ENCODE measurements around the gene MRPS18A.
"Not testable (repeated sequence)": the region's sequence is repeated elsewhere in the genome, so short reads cannot be mapped to it uniquely, and the experiment has no call there.

MRPS18A gene

DNA sequence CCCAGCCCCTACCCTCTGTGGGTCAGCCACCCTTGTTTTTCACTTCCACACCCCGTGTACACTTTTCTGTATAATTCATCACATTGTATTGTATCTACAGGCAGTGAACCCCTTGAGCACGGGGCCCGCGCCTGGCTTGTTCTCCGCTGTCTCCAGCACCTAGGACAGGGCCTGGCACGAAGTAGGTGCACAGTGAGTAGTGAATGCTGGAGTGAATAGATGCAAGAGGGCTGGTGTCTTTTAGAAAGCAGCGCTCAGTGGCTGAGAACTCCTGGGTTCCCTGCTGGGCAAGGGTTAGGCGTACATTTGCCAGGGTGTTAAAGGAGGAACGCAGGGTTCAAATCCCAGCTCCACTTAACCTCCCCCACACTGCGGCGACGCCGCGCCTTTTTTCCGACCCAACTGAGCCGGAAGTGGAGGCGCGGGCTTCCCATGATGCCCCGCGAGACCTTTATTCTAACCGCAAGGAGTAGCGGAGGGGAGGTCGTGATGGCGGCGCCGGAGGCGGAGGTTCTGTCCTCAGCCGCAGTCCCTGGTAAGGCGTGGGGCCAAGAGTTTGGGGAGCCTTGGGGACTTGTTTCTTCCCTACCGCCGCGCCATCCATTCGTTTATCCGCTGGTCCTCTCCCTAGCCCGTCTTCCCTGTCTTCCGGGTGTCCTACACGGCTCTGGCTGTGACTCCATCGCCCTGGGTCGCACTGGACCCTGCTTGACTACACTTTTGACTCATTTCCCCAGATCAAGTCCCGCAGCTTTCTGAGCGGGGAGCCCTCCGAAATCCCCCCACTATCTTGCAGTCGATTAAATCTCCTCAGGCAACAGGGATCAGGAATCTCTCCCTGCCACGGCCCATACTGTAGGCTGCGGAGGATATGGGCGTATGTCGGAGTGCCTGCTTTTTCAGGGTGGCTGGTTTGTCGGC lies 51.9 kb downstream of the MRPS18A start, which contains the start of gene MAD2L1BP:
Gene MAD2L1BP, plus strand, starts transcription at position 454 of the 921 bp plus-strand sequence. Its CDS starts 36 bp downstream, at position 490.
- DNase-seq (ENCODE audit: low read depth in 2 of 2) = peak; percentile 75 to 76

- DNase-seq (ENCODE audit: low read depth in 2 of 2) = no peak
Measured at GRCh38 chr6:43634702-43635303, 52.8 kb downstream of the MRPS18A start.

DNA sequence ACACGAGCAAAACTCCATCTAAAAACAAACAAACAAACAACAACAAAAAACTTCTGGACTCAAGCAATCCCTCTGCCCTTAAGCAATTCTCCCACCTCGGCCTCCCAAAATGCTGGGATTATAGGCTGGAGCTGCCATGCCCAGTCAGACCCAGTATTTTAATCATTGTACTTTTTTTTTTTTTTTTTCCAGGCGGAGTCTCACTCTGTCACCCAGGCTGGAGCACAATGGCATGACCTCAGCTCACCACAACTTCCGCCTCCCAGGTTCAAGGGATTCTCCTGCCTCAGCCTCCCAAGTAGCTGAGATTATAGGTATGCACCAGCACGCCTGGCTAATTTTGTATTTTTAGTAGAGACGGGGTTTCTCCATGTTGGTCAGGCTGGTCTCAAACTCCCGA lies 54.6 kb downstream of the MRPS18A start:
- DNase-seq (ENCODE audit: low read depth in 2 of 2) = not testable (repeated sequence)

GRCh38 chr6:43630980-43631619 lies 56.5 kb downstream of the MRPS18A start:
- no peak for DNase-seq (ENCODE audit: low read depth in 2 of 2)

- peak; percentile 64 to 73 for DNase-seq (ENCODE audit: low read depth in 2 of 2)
Measured at GRCh38 chr6:43629505-43630300, 57.9 kb downstream of the MRPS18A start.

DNA sequence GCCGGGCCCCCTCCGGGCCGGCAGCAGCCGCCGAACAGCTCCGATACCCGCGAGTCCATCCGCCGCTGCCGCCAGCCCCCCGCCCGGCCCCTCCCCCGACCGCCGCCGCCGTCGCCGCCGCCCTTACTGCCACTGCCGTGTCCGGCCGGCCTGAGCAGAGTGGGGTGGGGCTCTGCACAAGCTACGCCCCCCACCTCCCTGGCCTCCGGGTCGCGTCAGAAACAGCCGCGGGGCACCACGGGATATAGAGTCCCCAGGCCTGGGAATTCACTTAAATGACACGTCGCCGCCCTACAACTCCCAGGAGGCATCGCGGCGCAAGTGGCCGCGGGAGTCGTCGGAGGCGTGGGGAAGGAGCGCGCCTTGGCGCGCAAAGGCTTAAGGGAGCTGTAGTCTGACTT lies 58.5 kb downstream of the MRPS18A start, which contains the start of gene GTPBP2:
Gene GTPBP2, minus strand, starts transcription at position 161 of the 401 bp plus-strand sequence. Its CDS starts 102 bp downstream, at position 59.
- DNase-seq (ENCODE audit: low read depth in 2 of 2) = peak; percentile 90

- peak in 1 of 2 donors; percentile 33 for DNase-seq (ENCODE audit: low read depth in 2 of 2)
Measured at GRCh38 chr6:43628393-43629103, 59.0 kb downstream of the MRPS18A start.

GRCh38 chr6:43627008-43627825 lies 60.4 kb downstream of the MRPS18A start:
- DNase-seq (ENCODE audit: low read depth in 2 of 2) = no peak

DNA sequence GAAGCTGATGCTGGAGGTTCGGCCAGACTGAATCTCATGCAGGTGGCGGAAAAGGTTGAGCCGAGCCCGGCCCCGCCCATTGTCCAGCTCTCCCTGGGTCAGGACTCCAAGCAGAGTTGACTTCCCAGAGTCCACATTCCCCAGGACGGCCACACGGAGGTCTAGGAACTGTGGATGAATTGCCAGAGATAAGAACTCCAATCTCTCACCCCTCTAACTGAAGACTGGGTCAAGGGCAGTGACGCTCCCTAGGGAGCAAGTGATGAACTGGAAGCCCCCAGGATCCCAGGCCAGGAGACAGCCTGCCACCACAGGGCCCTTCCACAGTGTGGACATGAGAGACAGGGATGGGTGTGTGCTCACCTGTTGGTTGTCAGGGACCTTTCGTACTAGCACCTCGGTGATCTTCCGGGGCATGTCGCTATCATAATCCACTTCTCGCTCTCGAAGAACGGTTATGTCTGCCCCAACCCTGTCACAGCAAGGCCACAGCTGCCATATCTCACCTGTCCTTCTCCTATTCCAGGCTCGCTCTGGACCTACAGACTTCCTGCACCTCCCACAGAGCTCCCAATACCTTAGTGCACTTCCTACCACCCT lies 62.1 kb downstream of the MRPS18A start:
- DNase-seq (ENCODE audit: low read depth in 2 of 2) = no peak

- DNase-seq (ENCODE audit: low read depth in 2 of 2) = no peak
Measured at GRCh38 chr6:43624786-43625288, 62.8 kb downstream of the MRPS18A start.

- DNase-seq (ENCODE audit: low read depth in 2 of 2) = no peak
Measured at GRCh38 chr6:43623880-43624785, 63.5 kb downstream of the MRPS18A start.

DNA sequence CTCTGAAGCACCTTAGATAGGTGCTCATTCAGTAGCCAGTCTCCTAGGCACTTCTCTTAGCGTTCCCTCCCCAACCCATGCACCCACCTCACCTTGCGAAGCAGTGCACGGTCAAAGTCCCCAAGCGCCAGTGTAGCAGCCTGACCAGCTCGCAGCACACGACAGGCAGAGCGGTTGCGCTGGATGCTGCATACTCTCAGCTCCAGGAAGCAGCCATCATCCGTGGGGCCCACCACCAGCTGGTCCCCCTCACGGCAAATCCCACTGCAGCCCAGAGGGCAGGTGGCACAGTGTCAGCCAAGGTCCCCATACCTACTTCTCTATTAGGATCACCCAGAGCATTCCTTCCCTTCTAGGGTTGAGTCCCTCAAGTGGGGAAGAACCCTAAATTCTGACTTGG lies 65.0 kb downstream of the MRPS18A start:
- no peak for DNase-seq (ENCODE audit: low read depth in 2 of 2)

- DNase-seq (ENCODE audit: low read depth in 2 of 2) = no peak
Measured at GRCh38 chr6:43621836-43622180, 65.8 kb downstream of the MRPS18A start.

Measured in stimulated activated CD4-positive, alpha-beta T cell treated with anti-CD3 and anti-CD28 coated beads, Interleukin-1b, Interleukin-23, amount 100 ng/mL, for 4 hours (primary cell).